ENCODE measurements around the gene ITSN2. TPM values are rescaled to one million over a fixed set of nuclear protein-coding genes. Genes with fewer than 3 reads are reported as not detected.

Gene ITSN2
- total and polyA plus RNA-seq, 2 of the 8 experiments (the other 6 are each of a cell fraction or from before 2014, with no cell fraction given), result 9.3 to 17.0 TPM

DNA sequence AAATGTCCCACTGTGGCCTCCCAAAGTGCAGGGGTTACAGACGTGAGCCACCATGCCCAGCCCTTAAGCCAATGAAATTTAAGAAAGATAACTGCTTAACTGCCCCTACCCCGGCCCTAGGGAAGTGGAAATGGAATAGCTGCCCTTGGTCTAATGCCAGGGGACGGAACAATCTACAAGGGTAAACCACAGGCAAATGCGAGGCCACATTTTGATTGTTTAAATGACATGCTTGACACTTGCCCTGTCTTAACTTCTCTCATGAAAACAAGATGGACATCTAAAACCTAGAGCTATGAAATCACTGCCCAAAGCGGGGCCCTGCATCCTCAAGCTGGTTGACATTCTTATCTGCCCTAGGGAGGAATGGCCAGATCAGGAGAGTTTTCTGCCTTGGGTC is 5.5 kb upstream of the ITSN2 start (continued):
- TF ChIP-seq SIX5 (IDR thresholded peaks at IDR 0.05; ENCODE audit: low read depth, low read length) (no peak), SIRT6 (IDR thresholded peaks at IDR 0.05; ENCODE audit: low read length) (no peak), FOSL1 (IDR thresholded peaks at IDR 0.05; ENCODE audit: insufficient read depth, low read depth, low read length) (no peak)

Data from H1 (cell line).